Lower leg skin (tissue), 4 donors: Measurements from ENCODE around the gene ZCCHC2. TPM values are rescaled to one million over a fixed set of nuclear protein-coding genes. Genes with fewer than 3 reads are reported as not detected.

Experiments used
- DNase-seq, 2 donors: peaks; one replicate each; pipeline ENCODE4 v3.0.0-alpha.2; 2019; ENCODE audit warnings: low spot score in 2 of 2
- H3K4me3 ChIP-seq: fragments of 200-600 bp; sonication (generic); 2 replicates; pipeline ENCODE4 v1.5.1; 2017; ENCODE audit warnings: mild to moderate bottlenecking, low read depth; ENCODE audit not compliant: poor library complexity, severe bottlenecking
- POLR2A ChIP-seq, 2 donors: fragments of 450-650 bp; IDR thresholded peaks; one replicate each; pipeline ENCODE4 v1.6.1; 2016 to 2017; ENCODE audit warnings: antibody characterized with exemption in 2 of 2, mild to moderate bottlenecking in 1 of 2, moderate library complexity in 1 of 2
- WGBS, 2 donors: methylation state at CpG; one replicate each; pipeline ENCODE4 v1.1.5; 2018; 5-methylcytosine and 5-hydroxymethylcytosine counted together
- intact Hi-C: fragments of 100-400 bp; cut with DNase I; formaldehyde crosslinking; loops from one replicate; pipeline ENCODE4 v1.15.0; 2023; ENCODE audit warnings: low total_unique reads
- total RNA-seq, 4 donors: library from RNA; depleted of rRNA; stranded (reverse); fragments of >200 nt; gene quantifications; one replicate each; pipeline ENCODE4 v1.1.0, GENCODE V29; 2016
- TF ChIP-seq, protein P1 (sequence below), 3 donors: fragments of 450-650 bp; IDR thresholded peaks; one replicate each; pipeline ENCODE4 v1.5.1; 2016; ENCODE audit warnings: antibody characterized with exemption in 3 of 3, mild to moderate bottlenecking in 3 of 3, moderate library complexity in 2 of 3

ZCCHC2 gene
- total RNA-seq, 4 donors from 2014 or later, result 23.0 to 34.1 (median 27.8) TPM

DNA sequence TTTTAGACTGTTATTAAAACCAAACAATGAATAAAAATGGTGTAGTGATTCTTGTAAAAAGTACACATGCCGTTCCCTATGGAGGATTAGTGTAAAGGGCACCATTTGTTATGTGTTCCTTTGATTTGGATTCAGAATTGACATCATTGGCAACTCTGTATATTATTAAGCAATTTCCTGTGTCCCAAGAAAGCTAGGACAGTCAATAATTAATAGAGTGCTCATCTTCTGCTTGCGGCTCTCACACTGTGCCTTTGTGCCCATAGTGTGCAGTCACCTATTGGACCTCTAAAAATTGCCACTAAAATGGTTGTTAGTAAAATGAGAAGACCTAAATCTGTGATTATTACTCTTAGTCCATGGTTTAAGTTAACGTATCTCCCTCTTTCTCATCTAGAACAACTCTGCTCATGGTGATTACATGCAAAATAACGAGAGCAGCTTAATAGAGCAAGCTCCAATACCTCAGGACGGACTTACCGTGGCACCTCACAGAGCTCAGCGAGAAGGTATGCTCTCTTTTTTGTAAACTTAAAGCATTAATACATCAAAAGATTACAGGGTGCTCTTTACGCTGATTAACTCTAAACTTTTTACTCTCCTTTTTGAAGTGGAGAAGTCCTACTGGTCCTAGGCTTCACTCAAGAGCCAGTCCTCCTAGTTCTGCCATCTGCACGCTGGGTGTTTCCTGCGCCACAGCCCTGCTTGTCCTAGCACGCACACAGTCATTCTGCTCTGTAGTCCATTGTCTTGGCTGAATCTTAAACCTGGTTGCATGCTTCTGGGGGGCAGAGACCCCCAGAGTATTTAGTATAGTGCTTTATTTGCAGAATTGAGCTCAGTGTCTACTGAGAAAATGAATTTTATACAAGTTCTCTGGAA, 16.7 kb downstream of the ZCCHC2 start:
- intact Hi-C loops, result no loop called here
- WGBS, 2 donors, result 88 to 93% methylated on average over 11 of the region's 11 CpGs
- H3K4me3 ChIP-seq, result no peak overlapping the region
- no peak for TF ChIP-seq POLR2A (IDR thresholded peaks at IDR 0.05)
- no peak for DNase-seq

DNA sequence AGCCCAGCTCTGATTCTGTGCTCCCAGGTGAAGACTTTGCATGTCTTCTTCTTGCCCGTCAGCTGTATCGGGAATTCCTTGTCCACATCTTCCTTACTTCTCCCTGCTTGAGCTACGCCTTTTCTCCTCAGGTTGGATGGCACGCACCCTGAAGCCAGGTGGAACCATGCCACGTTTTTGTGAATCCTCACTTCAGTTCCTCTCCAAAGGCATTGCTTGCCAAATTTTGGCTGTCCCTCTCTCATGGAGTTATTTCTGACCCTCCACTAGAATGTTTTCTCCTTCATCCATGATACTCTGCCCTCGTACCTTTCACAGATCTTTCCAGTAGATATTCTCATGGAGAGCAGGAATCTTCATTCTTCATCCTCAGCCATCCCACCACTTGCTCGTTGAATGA, 20.2 kb downstream of the ZCCHC2 start:
- WGBS, 2 donors, result 87 to 92% methylated on average over 7 of the region's 7 CpGs
- DNase-seq, result no peak
- intact Hi-C loops, result no loop called here
- no peak for TF ChIP-seq POLR2A (IDR thresholded peaks at IDR 0.05)
- TF ChIP-seq, protein P1, sequence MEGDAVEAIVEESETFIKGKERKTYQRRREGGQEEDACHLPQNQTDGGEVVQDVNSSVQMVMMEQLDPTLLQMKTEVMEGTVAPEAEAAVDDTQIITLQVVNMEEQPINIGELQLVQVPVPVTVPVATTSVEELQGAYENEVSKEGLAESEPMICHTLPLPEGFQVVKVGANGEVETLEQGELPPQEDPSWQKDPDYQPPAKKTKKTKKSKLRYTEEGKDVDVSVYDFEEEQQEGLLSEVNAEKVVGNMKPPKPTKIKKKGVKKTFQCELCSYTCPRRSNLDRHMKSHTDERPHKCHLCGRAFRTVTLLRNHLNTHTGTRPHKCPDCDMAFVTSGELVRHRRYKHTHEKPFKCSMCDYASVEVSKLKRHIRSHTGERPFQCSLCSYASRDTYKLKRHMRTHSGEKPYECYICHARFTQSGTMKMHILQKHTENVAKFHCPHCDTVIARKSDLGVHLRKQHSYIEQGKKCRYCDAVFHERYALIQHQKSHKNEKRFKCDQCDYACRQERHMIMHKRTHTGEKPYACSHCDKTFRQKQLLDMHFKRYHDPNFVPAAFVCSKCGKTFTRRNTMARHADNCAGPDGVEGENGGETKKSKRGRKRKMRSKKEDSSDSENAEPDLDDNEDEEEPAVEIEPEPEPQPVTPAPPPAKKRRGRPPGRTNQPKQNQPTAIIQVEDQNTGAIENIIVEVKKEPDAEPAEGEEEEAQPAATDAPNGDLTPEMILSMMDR (IDR thresholded peaks at IDR 0.05), result no peak
- no peak overlapping the region for H3K4me3 ChIP-seq

DNA sequence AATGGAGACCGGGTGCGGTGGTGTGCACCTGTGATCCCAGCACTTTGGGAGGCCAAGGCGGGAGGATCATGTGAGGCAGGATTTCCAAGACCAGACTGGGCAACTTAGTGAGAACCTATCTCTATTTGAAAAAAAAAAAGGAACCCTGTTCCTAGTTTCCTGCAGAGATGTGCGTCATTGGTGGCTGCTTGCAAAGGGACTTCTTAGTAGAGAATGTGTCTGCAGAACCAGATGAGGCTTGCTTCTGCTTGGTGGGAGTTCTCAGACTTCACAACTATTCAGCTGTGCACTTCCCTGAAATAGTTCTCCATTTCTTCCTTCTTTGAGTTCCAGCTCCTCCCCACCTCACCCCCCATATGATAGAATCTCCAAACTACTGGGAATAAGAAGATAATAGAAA, 22.3 kb downstream of the ZCCHC2 start:
- intact Hi-C loops, result no loop called here
- 91 to 93% methylated on average over 4 of the region's 4 CpGs for WGBS, 2 donors
- no peak for TF ChIP-seq POLR2A (IDR thresholded peaks at IDR 0.05)
- TF ChIP-seq, protein P1 (IDR thresholded peaks at IDR 0.05), result no peak
- no peak overlapping the region for H3K4me3 ChIP-seq
- no peak for DNase-seq

DNA sequence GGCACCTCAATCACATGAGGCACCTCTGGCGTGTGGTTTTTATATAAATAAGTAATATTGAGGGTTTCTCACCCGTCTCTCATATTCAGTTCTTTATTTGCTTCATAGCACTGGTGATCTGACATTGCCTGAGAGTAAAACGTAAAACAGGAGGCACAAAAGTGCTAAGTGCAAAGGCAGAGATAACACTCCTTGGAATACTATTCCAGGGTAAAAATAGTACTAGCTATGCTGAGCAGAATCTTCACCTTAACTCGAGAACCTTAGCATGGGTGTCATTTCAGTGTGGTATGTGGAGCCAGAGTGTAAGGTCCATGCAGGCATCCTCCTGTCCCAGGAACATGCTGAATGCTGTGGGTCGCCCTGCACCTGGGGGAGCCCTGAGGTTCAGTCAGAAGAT, 26.9 kb downstream of the ZCCHC2 start:
- DNase-seq, result no peak
- no peak overlapping the region for H3K4me3 ChIP-seq
- no peak for TF ChIP-seq POLR2A (IDR thresholded peaks at IDR 0.05)
- TF ChIP-seq, protein P1 (IDR thresholded peaks at IDR 0.05), result no peak
- WGBS, 2 donors, result 83 to 86% methylated on average over 5 of the region's 5 CpGs
- intact Hi-C loops, result no loop called here

DNA sequence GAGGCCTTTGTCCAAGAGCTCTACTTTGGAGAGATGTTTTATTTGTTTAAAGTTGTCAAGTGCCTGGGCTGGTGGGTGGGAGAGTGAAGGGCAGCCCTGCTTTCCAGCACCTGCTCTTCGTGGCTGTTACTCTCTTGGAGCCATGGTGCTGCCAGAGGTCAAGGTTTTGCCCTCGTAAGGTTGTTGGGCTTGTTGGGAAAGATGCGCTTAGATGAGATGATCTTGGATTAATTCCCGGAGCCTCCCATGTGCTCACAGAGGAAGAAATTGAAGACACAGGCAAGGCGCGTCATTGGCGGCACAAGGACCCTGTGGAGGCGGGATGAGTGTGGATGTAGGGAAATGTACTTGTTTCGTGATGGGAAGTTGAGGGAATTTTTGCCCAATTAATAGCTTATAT, 27.9 kb downstream of the ZCCHC2 start:
- WGBS, 2 donors, result 91 to 95% methylated on average over 9 of the region's 9 CpGs
- intact Hi-C loops, result no loop called here
- no peak for DNase-seq

DNA sequence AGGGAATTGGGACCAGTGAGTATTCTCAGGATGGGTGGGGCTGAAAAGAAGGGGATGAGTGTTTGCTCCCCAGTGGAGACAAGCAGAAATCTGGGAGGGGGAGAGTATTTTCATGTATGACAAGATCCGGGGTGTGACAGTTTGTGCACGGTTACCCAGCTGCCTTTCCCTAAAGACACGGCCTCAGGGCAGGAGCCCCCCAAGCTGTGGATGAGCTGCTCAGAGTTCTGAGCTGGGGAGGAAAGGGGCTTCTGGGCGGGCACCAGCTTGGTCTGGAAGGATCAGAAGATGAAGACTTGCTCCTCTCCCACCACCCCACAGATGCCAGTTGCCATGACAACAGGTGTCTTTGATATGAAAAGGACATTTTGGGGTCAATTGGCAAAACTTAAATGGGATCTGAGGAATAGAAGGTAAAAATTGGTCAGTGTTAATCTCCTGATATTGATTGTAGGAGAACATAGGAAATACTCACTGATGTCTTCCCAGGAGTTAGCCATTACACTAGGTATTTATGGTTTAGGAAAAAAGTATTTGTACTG, 29.2 kb downstream of the ZCCHC2 start:
- H3K4me3 ChIP-seq, result no peak overlapping the region
- no peak for DNase-seq
- TF ChIP-seq POLR2A (IDR thresholded peaks at IDR 0.05), result no peak
- TF ChIP-seq, protein P1 (IDR thresholded peaks at IDR 0.05), result no peak
- 91 to 98% methylated on average over 4 of the region's 4 CpGs for WGBS, 2 donors
- intact Hi-C loops, result no loop called here

More for the DNA sequence above, 27.9 kb downstream of the ZCCHC2 start:
- no peak overlapping the region for H3K4me3 ChIP-seq
- TF ChIP-seq, protein P1 (IDR thresholded peaks at IDR 0.05), result no peak
- TF ChIP-seq POLR2A (IDR thresholded peaks at IDR 0.05), result no peak
